ENCODE results near the gene NOTCH1. TPM values are rescaled to one million over a fixed set of nuclear protein-coding genes. Genes with fewer than 3 reads are reported as not detected.
A peak's percentile ranks its signal among the peaks of the same experiment; 100 is the strongest.

NOTCH1 gene
- total RNA-seq, 4 donors from 2014 or later, result 71.0 to 160 (median 114) TPM

- Histone ChIP-seq H3K27ac (peak overlapping the region; percentile 10), H3K27me3 (no peaks in the 10 kb centered on the region), H3K4me1 (peaks cover 83% of the 10 kb centered on the region), H3K4me3 (no peak overlapping the region), H3K9me3 (no peaks in the 10 kb centered on the region), H3K36me3 (no peaks in the 10 kb centered on the region)
- TF ChIP-seq POLR2AphosphoS5 (IDR thresholded peaks at IDR 0.05) (no peak), CTCF (IDR thresholded peaks at IDR 0.05) (no peak), EP300 (IDR thresholded peaks at IDR 0.05) (no peak), POLR2A (IDR thresholded peaks at IDR 0.05) (no peak)
- no peak for DNase-seq (ENCODE audit: low spot score in 2 of 2)
- 71% methylated on average over 1 of the region's 12 CpGs for WGBS
These were observed 17.0 kb downstream of the NOTCH1 start for GRCh38 chr9:136528716-136529341.

- Histone ChIP-seq H3K4me1 (peaks cover 75% of the 10 kb centered on the region), H3K27me3 (no peaks in the 10 kb centered on the region), H3K27ac (no peak overlapping the region), H3K4me3 (no peak overlapping the region), H3K9me3 (no peaks in the 10 kb centered on the region), H3K36me3 (peaks cover 7% of the 10 kb centered on the region)
- TF ChIP-seq EP300 (IDR thresholded peaks at IDR 0.05) (no peak), CTCF (IDR thresholded peaks at IDR 0.05) (no peak), POLR2AphosphoS5 (IDR thresholded peaks at IDR 0.05) (no peak), POLR2A (IDR thresholded peaks at IDR 0.05) (no peak)
- WGBS, result 71% methylated on average over 31 of the region's 34 CpGs
- DNase-seq (ENCODE audit: low spot score in 2 of 2), result no peak
These were observed 17.8 kb downstream of the NOTCH1 start for GRCh38 chr9:136527721-136528710.

GRCh38 chr9:136527131-136527530 lies 18.7 kb downstream of the NOTCH1 start:
- H3K27me3 ChIP-seq, result no peaks in the 10 kb centered on the region
- H3K4me3 ChIP-seq, result no peak overlapping the region
- H3K4me1 ChIP-seq, result peaks cover 70% of the 10 kb centered on the region
- DNase-seq (ENCODE audit: low spot score in 2 of 2), result no peak
- peak overlapping the region; percentile 36 for H3K27ac ChIP-seq
- H3K9me3 ChIP-seq, result no peaks in the 10 kb centered on the region
- TF ChIP-seq POLR2AphosphoS5 (IDR thresholded peaks at IDR 0.05) (no peak), POLR2A (IDR thresholded peaks at IDR 0.05) (no peak), CTCF (IDR thresholded peaks at IDR 0.05) (no peak), EP300 (IDR thresholded peaks at IDR 0.05) (no peak)
- H3K36me3 ChIP-seq, result peaks cover 16% of the 10 kb centered on the region
- 79% methylated on average over 10 of the region's 20 CpGs for WGBS

GRCh38 chr9:136526625-136527066 lies 19.2 kb downstream of the NOTCH1 start:
- no peaks in the 10 kb centered on the region for H3K27me3 ChIP-seq
- no peak for DNase-seq (ENCODE audit: low spot score in 2 of 2)
- peak overlapping the region; percentile 36 for H3K27ac ChIP-seq
- WGBS, result 89% methylated on average over 19 of the region's 30 CpGs
- TF ChIP-seq POLR2A (IDR thresholded peaks at IDR 0.05), result no peak
- no peak overlapping the region for H3K4me3 ChIP-seq
- H3K4me1 ChIP-seq, result peaks cover 65% of the 10 kb centered on the region
- H3K9me3 ChIP-seq, result no peaks in the 10 kb centered on the region
- peaks cover 18% of the 10 kb centered on the region for H3K36me3 ChIP-seq

GRCh38 chr9:136525841-136526499 lies 19.9 kb downstream of the NOTCH1 start:
- Histone ChIP-seq H3K4me3 (no peak overlapping the region), H3K9me3 (no peaks in the 10 kb centered on the region), H3K27me3 (no peaks in the 10 kb centered on the region), H3K36me3 (peaks cover 19% of the 10 kb centered on the region), H3K27ac (peak overlapping the region; percentile 36), H3K4me1 (peaks cover 58% of the 10 kb centered on the region)
- TF ChIP-seq EP300 (IDR thresholded peaks at IDR 0.05), result no peak
- TF ChIP-seq CTCF (IDR thresholded peaks at IDR 0.05), result no peak
- no peak for TF ChIP-seq POLR2AphosphoS5 (IDR thresholded peaks at IDR 0.05)
- no peak for TF ChIP-seq POLR2A (IDR thresholded peaks at IDR 0.05)
- WGBS, result 62% methylated on average over 11 of the region's 30 CpGs
- DNase-seq (ENCODE audit: low spot score in 2 of 2), result no peak
